A673 (cell line): ENCODE results near the gene ARID3A. TPM values are rescaled to one million over a fixed set of nuclear protein-coding genes. Genes with fewer than 3 reads are reported as not detected.

Experiments used
- BruUV-seq: library from RNA; stranded (reverse); fragments of 400-500 nt; replicated peaks from 2 replicates; lab custom pipeline; 2021; lab: Mats Ljungman, UMichigan
- CTCF ChIA-PET: fragments of 300-600 bp; sonication (Branson Sonifier 250); formaldehyde crosslinking; loops from one replicate; lab custom pipeline; 2022; ENCODE audit warnings: antibody characterized with exemption; lab: Charles Lee
- POLR2A ChIA-PET: fragments of 300-600 bp; sonication (Branson Sonifier 250); formaldehyde crosslinking; loops from one replicate; lab custom pipeline; 2022; ENCODE audit warnings: antibody characterized with exemption; ENCODE audit not compliant: low non-redundant PET; lab: Charles Lee
- DNase-seq: peaks from one replicate; pipeline ENCODE4 v3.0.0-alpha.2; 2015; ENCODE audit warnings: low spot score
- H3K27ac ChIP-seq: fragments of 200-600 bp; sonication (generic); 2 replicates; pipeline ENCODE4 v1.5.1; 2016; ENCODE audit warnings: mixed run types, low read depth, mild to moderate bottlenecking, mixed read lengths, antibody characterized with exemption, low read length; ENCODE audit not compliant: poor library complexity, severe bottlenecking
- H3K27me3 ChIP-seq: fragments of 200-600 bp; sonication (generic); replicated peaks from 2 replicates; pipeline ENCODE4 v1.6.1; 2017; ENCODE audit warnings: mixed run types, low read depth, mild to moderate bottlenecking, mixed read lengths, antibody characterized with exemption, low read length; ENCODE audit not compliant: insufficient read depth, poor library complexity
- H3K36me3 ChIP-seq: fragments of 200-600 bp; sonication (generic); 2 replicates; pipeline ENCODE4 v1.6.1; 2016; ENCODE audit warnings: mixed run types, mild to moderate bottlenecking, mixed read lengths, antibody characterized with exemption, low read length; ENCODE audit not compliant: insufficient read depth, poor library complexity, severe bottlenecking
- H3K4me1 ChIP-seq: fragments of 200-600 bp; sonication (generic); 2 replicates; pipeline ENCODE4 v1.6.1; 2017; ENCODE audit warnings: mixed run types, mild to moderate bottlenecking, mixed read lengths, antibody characterized with exemption, low read length; ENCODE audit not compliant: insufficient read depth, poor library complexity, severe bottlenecking
- H3K4me3 ChIP-seq: fragments of 200-600 bp; sonication (generic); 2 replicates; pipeline ENCODE4 v1.5.1; 2016; ENCODE audit warnings: low read depth, mixed run types, mild to moderate bottlenecking, mixed read lengths, low read length; ENCODE audit not compliant: poor library complexity, severe bottlenecking
- H3K9me3 ChIP-seq: fragments of 200-600 bp; sonication (generic); 2 replicates; pipeline ENCODE4 v1.6.1; 2016; ENCODE audit warnings: mixed run types, low read depth, mild to moderate bottlenecking, mixed read lengths, antibody characterized with exemption, low read length; ENCODE audit not compliant: poor library complexity, severe bottlenecking
- CTCF ChIP-seq: fragments of 300-800, 200-600 bp; sonication (generic); conservative IDR thresholded peaks from 2 replicates; pipeline ENCODE4 v1.5.1; 2017; ENCODE audit warnings: low read depth, mild to moderate bottlenecking, antibody characterized with exemption, low read length, moderate library complexity, mixed read lengths
- EZH2 ChIP-seq: fragments of 200-600 bp; sonication (generic); IDR thresholded peaks from 2 replicates; pipeline ENCODE4 v1.6.1; 2017; ENCODE audit warnings: borderline replicate concordance, low read depth, mild to moderate bottlenecking, mixed read lengths, antibody characterized with exemption, low read length; ENCODE audit not compliant: poor library complexity, severe bottlenecking
- intact Hi-C: fragments of 100-400 bp; cut with micrococcal nuclease; formaldehyde crosslinking; loops from one replicate; pipeline ENCODE4 v1.10.0; 2022; ENCODE audit not compliant: unreplicated experiment
- total RNA-seq: library from RNA; stranded (reverse); gene quantifications from 2 replicates; pipeline ENCODE4 v1.2.3, GENCODE V29; 2021

ARID3A gene
- total RNA-seq, 1 experiment from 2014 or later: 19.6 TPM

DNA sequence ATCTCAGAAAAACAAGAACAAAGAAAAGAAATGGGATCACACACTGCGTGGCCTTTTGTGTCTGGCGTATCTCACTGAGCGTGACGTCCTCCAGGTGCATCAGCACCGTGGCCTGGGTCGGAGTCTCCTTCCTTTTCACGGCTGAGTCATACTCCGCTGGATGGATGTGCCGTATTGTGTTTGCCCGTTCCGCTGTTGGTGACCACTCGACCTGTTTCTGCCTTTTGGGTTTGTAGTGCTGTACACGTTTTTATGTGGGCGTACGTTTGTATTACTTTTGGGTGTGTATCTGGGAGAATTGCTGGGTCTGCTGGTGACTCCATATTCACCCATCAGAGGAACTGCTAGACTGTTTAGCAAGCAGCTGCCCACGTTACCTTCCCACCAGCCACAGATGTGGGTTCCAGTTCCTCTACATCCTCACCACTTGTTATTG lies 11.4 kb downstream of the ARID3A start:
- Histone ChIP-seq H3K36me3 (no peaks in the 10 kb centered on the region), H3K27ac (no peak overlapping the region), H3K27me3 (no peaks in the 10 kb centered on the region), H3K4me1 (peaks cover 14% of the 10 kb centered on the region), H3K9me3 (no peaks in the 10 kb centered on the region), H3K4me3 (no peak overlapping the region)
- intact Hi-C loops: no loop called here
- ChIA-PET CTCF (no interaction called here), POLR2A (no interaction called here)
- BruUV-seq: no TSS peak
- no peak for TF ChIP-seq CTCF
- TF ChIP-seq EZH2: no peak
- no peak for DNase-seq

- H3K27ac ChIP-seq: no peak overlapping the region
- peaks cover 14% of the 10 kb centered on the region for H3K4me1 ChIP-seq
- no peak overlapping the region for H3K4me3 ChIP-seq
- intact Hi-C loops: no loop called here
- POLR2A ChIA-PET: interaction anchor here (0.8 kb wide), 1 partner anchor 1099 kb away, joined by 5 read pairs; no protein-coding TSS in a partner anchor
- BruUV-seq: no TSS peak
- H3K27me3 ChIP-seq: no peaks in the 10 kb centered on the region
- CTCF ChIA-PET: no interaction called here
- no peak for TF ChIP-seq EZH2
- TF ChIP-seq CTCF: no peak
- no peaks in the 10 kb centered on the region for H3K36me3 ChIP-seq
- DNase-seq: no peak
- no peaks in the 10 kb centered on the region for H3K9me3 ChIP-seq
These were observed 12.5 kb downstream of the ARID3A start for GRCh38 chr19:938233-938923.

GRCh38 chr19:939439-939838 lies 13.6 kb downstream of the ARID3A start:
- ChIA-PET CTCF (no interaction called here), POLR2A (no interaction called here)
- Histone ChIP-seq H3K4me1 (peaks cover 14% of the 10 kb centered on the region), H3K9me3 (no peaks in the 10 kb centered on the region), H3K4me3 (no peak overlapping the region), H3K36me3 (no peaks in the 10 kb centered on the region), H3K27me3 (no peaks in the 10 kb centered on the region), H3K27ac (no peak overlapping the region)
- intact Hi-C loops: no loop called here
- no TSS peak for BruUV-seq
- no peak for DNase-seq
- TF ChIP-seq CTCF (no peak), EZH2 (no peak)
